K562 (cell line): ENCODE results near the gene PCSK6. TPM values are rescaled to one million over a fixed set of nuclear protein-coding genes. Genes with fewer than 3 reads are reported as not detected.

Experiments
- ATAC-seq: fragments of 200-7000 bp; cut with Tn5 transposase; 3 replicates; pipeline ENCODE4 v1.9.1; 2020; ENCODE audit warnings: moderate library complexity
- BruUV-seq: library from RNA; stranded (reverse); fragments of 400-500 nt; replicated peaks from 2 replicates; lab custom pipeline; 2021; lab: Mats Ljungman, UMichigan
- CTCF ChIA-PET: fragments of 300-600 bp; formaldehyde crosslinking; extraction: SDS; loops from one replicate; lab custom pipeline; 2021; ENCODE audit warnings: low intra/inter-chr PET ratio; lab: Yijun Ruan, JAX
- POLR2A ChIA-PET: fragments of 300-600, 350-650 bp; sonication (Branson Sonifier 250); formaldehyde crosslinking; extraction: SDS; loops from one replicate; lab custom pipeline; 2021; ENCODE audit warnings: antibody characterized with exemption, inconsistent platforms; lab: Yijun Ruan, JAX
- DNase-seq, 4 experiments: peaks; one replicate each; pipeline versions ENCODE4 v3.0.0 to v3.0.0-alpha.2; 2011 to 2018; ENCODE audit warnings: low spot score in 3 of 4, mixed read lengths in 3 of 4; ENCODE audit errors: extremely low read depth in 1 of 4
- FAIRE-seq: peaks from 2 replicates; lab custom pipeline; 2011; peaks lifted over from hg19 to GRCh38; lab: Jason Lieb, UNC
- H2AFZ ChIP-seq: 2 replicates; pipeline ENCODE4 v1.6.0; 2011; ENCODE audit warnings: low read depth, low read length, control low read depth, inconsistent platforms
- H3K27ac ChIP-seq: fragments of 200-600 bp; 3 replicates; pipeline ENCODE4 v1.8.0; 2011; ENCODE audit warnings: low read depth, mild to moderate bottlenecking, control low read depth, inconsistent platforms, low read length, moderate library complexity, mixed read lengths; ENCODE audit errors: extremely low read depth
- H3K27me3 ChIP-seq, 2 experiments: fragments of 300-600 bp in 1 of 2; 2 replicates in 1 of 2; 3 replicates in 1 of 2; pipeline versions ENCODE4 v1.6.0 to v1.8.0; 2011; ENCODE audit warnings: inconsistent platforms in 2 of 2, low read length in 2 of 2, mild to moderate bottlenecking in 1 of 2, mixed read lengths in 1 of 2, moderate library complexity in 1 of 2; ENCODE audit not compliant: control insufficient read depth in 2 of 2, insufficient read depth in 2 of 2
- H3K36me3 ChIP-seq: fragments of 300-600 bp; 3 replicates; pipeline ENCODE4 v1.8.0; 2011; ENCODE audit warnings: mild to moderate bottlenecking, low read length, inconsistent platforms; ENCODE audit not compliant: control insufficient read depth, insufficient read depth
- H3K4me1 ChIP-seq, 2 experiments: fragments of 200-600 bp in 1 of 2; replicated peaks in 1 of 2; 2 replicates in 1 of 2; 3 replicates in 1 of 2; pipeline versions ENCODE4 v1.5.1 to v1.8.0; 2011; ENCODE audit warnings: inconsistent platforms in 2 of 2, low read length in 2 of 2, mild to moderate bottlenecking in 1 of 2, mixed read lengths in 1 of 2, moderate library complexity in 1 of 2; ENCODE audit not compliant: control insufficient read depth in 2 of 2, insufficient read depth in 2 of 2
- H3K4me2 ChIP-seq: 2 replicates; pipeline ENCODE4 v1.6.1; 2011; ENCODE audit warnings: low read length, control low read depth, inconsistent platforms, mixed read lengths; ENCODE audit not compliant: insufficient read depth
- H3K4me3 ChIP-seq: fragments of 200-600 bp; sonication (generic), shearing (Covaris generic); 2 replicates; pipeline ENCODE4 v1.5.1; 2016; ENCODE audit warnings: control low read depth, inconsistent platforms
- H3K79me2 ChIP-seq: fragments of 200-600 bp; 3 replicates; pipeline ENCODE4 v1.8.0; 2011; ENCODE audit warnings: low read length, inconsistent platforms; ENCODE audit not compliant: control insufficient read depth, insufficient read depth
- H3K9ac ChIP-seq, 2 experiments: 2 replicates each; pipeline versions ENCODE4 v1.6.0 to v1.6.1; 2011; ENCODE audit warnings: low read depth in 2 of 2, low read length in 2 of 2, control low read depth in 1 of 2, inconsistent platforms in 1 of 2, mild to moderate bottlenecking in 1 of 2, mixed read lengths in 1 of 2; ENCODE audit not compliant: insufficient read depth in 1 of 2
- H3K9me1 ChIP-seq: one replicate; pipeline ENCODE4 v1.6.0; 2011; ENCODE audit warnings: inconsistent platforms, mild to moderate bottlenecking, low read length, moderate library complexity; ENCODE audit not compliant: control insufficient read depth, insufficient read depth
- H3K9me3 ChIP-seq: replicated peaks from 2 replicates; pipeline ENCODE4 v1.5.1; 2011; ENCODE audit warnings: low read depth, low read length, inconsistent platforms; ENCODE audit not compliant: control insufficient read depth, insufficient read depth
- H4K20me1 ChIP-seq: replicated peaks from 2 replicates; pipeline ENCODE4 v1.6.1; 2011; ENCODE audit warnings: low read length, inconsistent platforms, mixed read lengths; ENCODE audit not compliant: control insufficient read depth, insufficient read depth
- BMI1 ChIP-seq: fragments of 150-350 bp; IDR thresholded peaks from 2 replicates; pipeline ENCODE4 v1.6.1; 2014; ENCODE audit warnings: low read length
- HDAC6 ChIP-seq: IDR thresholded peaks from 2 replicates; pipeline ENCODE4 v1.6.1; 2012; ENCODE audit warnings: low read depth, mild to moderate bottlenecking, control low read depth, inconsistent platforms, low read length, moderate library complexity
- JUN ChIP-seq, 2 experiments: sonication (generic) in 1 of 2; formaldehyde crosslinking in 1 of 2; IDR thresholded peaks; 2 replicates each; pipeline versions ENCODE4 v1.6.1 to v1.8.0; 2012 to 2022; ENCODE audit warnings: borderline replicate concordance in 2 of 2, mild to moderate bottlenecking in 2 of 2, improper control_type of control experiment in 1 of 2, low read depth in 1 of 2, low read length in 1 of 2, missing genetic modification reagents in 1 of 2
- NFXL1 ChIP-seq: fragments of 450-650 bp; formaldehyde crosslinking; IDR thresholded peaks from 2 replicates; pipeline ENCODE4 v1.4.0; 2021; ENCODE audit warnings: mild to moderate bottlenecking
- NONO ChIP-seq, 2 experiments: fragments of 200-400 bp in 1 of 2; fragments of 450-650 bp in 1 of 2; formaldehyde crosslinking in 1 of 2; IDR thresholded peaks; 2 replicates each; pipeline ENCODE4 v1.6.1; 2017; ENCODE audit warnings: low read depth in 2 of 2, mild to moderate bottlenecking in 2 of 2, moderate library complexity in 2 of 2, low read length in 1 of 2
- RBM14 ChIP-seq: fragments of 200-400 bp; formaldehyde crosslinking; IDR thresholded peaks from 2 replicates; pipeline ENCODE4 v1.6.1; 2018; ENCODE audit warnings: low read depth, mild to moderate bottlenecking, low read length, moderate library complexity, borderline replicate concordance; ENCODE audit not compliant: insufficient read depth
- SMAD3 ChIP-seq: fragments of 450-650 bp; formaldehyde crosslinking; conservative IDR thresholded peaks from 2 replicates; pipeline ENCODE4 v1.4.0; 2020; ENCODE audit warnings: mild to moderate bottlenecking
- U2AF1 ChIP-seq: fragments of 200-400 bp; formaldehyde crosslinking; optimal IDR thresholded peaks from 2 replicates; pipeline ENCODE3; 2017; ENCODE audit warnings: mild to moderate bottlenecking, low read depth, low read length, moderate library complexity
- ZNF311 ChIP-seq: fragments of 250-450 bp; sonication (Bioruptor Pico); IDR thresholded peaks from 2 replicates; pipeline ENCODE4 v1.4.0; 2020; ENCODE audit warnings: mild to moderate bottlenecking, moderate library complexity
- WGBS: fragments of 100-300 bp; shearing (Covaris generic); methylation state at CpG from one replicate; pipeline ENCODE4 v1.1.6; 2016; ENCODE audit warnings: low coverage, mixed read lengths; ENCODE audit not compliant: insufficient coverage; ENCODE audit errors: missing lambda C conversion rate; 5-methylcytosine and 5-hydroxymethylcytosine counted together
- in situ Hi-C: fragments of 300-500 bp; cut with MboI; formaldehyde crosslinking; loops from 4 replicates; pipeline ENCODE4 v1.15.0; 2018; ENCODE audit warnings: inconsistent platforms, mixed read lengths
- intact Hi-C: fragments of 100-400 bp; cut with micrococcal nuclease; formaldehyde crosslinking; loops from 2 replicates; pipeline ENCODE4 v1.14.2; 2022
- polyA plus RNA-seq, 8 experiments: library from polyadenylated mRNA; depleted of rRNA in 4 of 8; stranded (reverse) in 5 of 8; unstranded in 3 of 8; fragments of >200 nt; fragmentation: Nextera tagmentation in 2 of 8; fragmentation: Illumina TruSeq in 1 of 8; extraction: Ambion mirVana in 2 of 8; extraction: Trizol in 1 of 8; gene quantifications; 2 replicates each; pipeline versions ENCODE4 v1.2.1 to v1.2.3, GENCODE V29; 2011 to 2014; ENCODE audit warnings: inconsistent platforms in 1 of 8, missing spikeins in 1 of 8
- total RNA-seq, 7 experiments: library from RNA; depleted of rRNA in 6 of 7; stranded (reverse); fragments of >200 nt in 6 of 7; fragmentation: Illumina TruSeq in 2 of 7; extraction: Trizol in 2 of 7; gene quantifications; 2 replicates each; pipeline versions ENCODE4 v1.2.1 to v1.2.3, GENCODE V29; 2011 to 2021; ENCODE audit warnings: low replicate concordance in 1 of 7

Gene PCSK6
- total and polyA plus RNA-seq, 9 of the 15 experiments (the other 6 are each of a cell fraction or from before 2014, with no cell fraction given): 2.2 to 32.6 (median 14.5) TPM

GRCh38 chr15:101427606-101428487 is 61.7 kb downstream of the PCSK6 start:
- Histone ChIP-seq H3K36me3 (peaks cover 34% of the 10 kb centered on the region; the same call in 2 of the 3 replicates), H3K9me3 (no peaks in the 10 kb centered on the region), H3K27ac (no peak overlapping the region), H4K20me1 (no peaks in the 10 kb centered on the region), H3K4me2 (no peak overlapping the region), H3K4me1 (no peaks in the 10 kb centered on the region), H3K9ac (no peak overlapping the region), H3K9me1 (peaks cover 4% of the 10 kb centered on the region), H2AFZ (no peak overlapping the region), H3K79me2 (no peaks in the 10 kb centered on the region), H3K4me3 (no peak overlapping the region), H3K27me3 (peaks cover 0 to 19% of the 10 kb centered on the region in 2 experiments; a peak in 2 of 5 replicates)
- no TSS peak for BruUV-seq
- no peak for ATAC-seq
- no peak for FAIRE-seq
- TF ChIP-seq JUN (IDR thresholded peaks at IDR 0.05; ENCODE audit: borderline replicate concordance, low read depth, low read length) (no peak), JUN (CRISPR knock-in tag; IDR thresholded peaks at IDR 0.05; ENCODE audit: borderline replicate concordance) (no peak), HDAC6 (no peak), NONO (IDR thresholded peaks at IDR 0.05; ENCODE audit: low read depth in 2 of 2, low read length in 1 of 2) (no peak), NFXL1 (CRISPR knock-in tag) (no peak), BMI1 (no peak), SMAD3 (no peak), U2AF1 (no peak), ZNF311 (no peak), RBM14 (no peak)
- POLR2A ChIA-PET: interaction anchor here (0.7 kb wide), 2 partner anchors 18 to 134 kb away, joined by 3 read pairs; no protein-coding TSS in a partner anchor
- in situ Hi-C loops (no loop called here), intact Hi-C loops (no loop called here)
- WGBS: 61% methylated on average over 18 of the region's 20 CpGs
- DNase-seq: no peak
- CTCF ChIA-PET: no interaction called here
